AG10803 (cell line): Measurements from ENCODE around the gene BMPR1B.
"Not testable (repeated sequence)": the region's sequence is repeated elsewhere in the genome, so short reads cannot be mapped to it uniquely, and the experiment has no call there.

ENCODE experiments used
- DNase-seq: peaks from one replicate; pipeline ENCODE4 v3.0.0; 2010; ENCODE audit warnings: low read depth
- H3K4me3 ChIP-seq: 2 replicates; pipeline ENCODE4 v1.5.1; 2011; ENCODE audit warnings: mild to moderate bottlenecking, low read length, control low read depth
- CTCF ChIP-seq: conservative IDR thresholded peaks from 2 replicates; pipeline ENCODE4 v1.5.1; 2011; ENCODE audit warnings: mild to moderate bottlenecking, low read length, control low read depth, inconsistent platforms

Gene BMPR1B

GRCh38 chr4:95050980-95051701, 293.4 kb downstream of the BMPR1B start:
- TF ChIP-seq CTCF = no peak
- no peak for DNase-seq
- H3K4me3 ChIP-seq = no peak overlapping the region

GRCh38 chr4:95051702-95052020, 293.9 kb downstream of the BMPR1B start:
- no peak overlapping the region for H3K4me3 ChIP-seq
- TF ChIP-seq CTCF = no peak
- no peak for DNase-seq

GRCh38 chr4:95058991-95059390, 301.2 kb downstream of the BMPR1B start:
- TF ChIP-seq CTCF = no peak
- DNase-seq = no peak
- H3K4me3 ChIP-seq = no peak overlapping the region

- DNase-seq = peak; percentile 59
- no peak for TF ChIP-seq CTCF
These were observed 301.9 kb downstream of the BMPR1B start for GRCh38 chr4:95059663-95060062.

GRCh38 chr4:95061220-95061619, 303.5 kb downstream of the BMPR1B start:
- no peak overlapping the region for H3K4me3 ChIP-seq
- peak; percentile 53 for DNase-seq
- TF ChIP-seq CTCF = no peak

More at GRCh38 chr4:95059663-95060062, 301.9 kb downstream of the BMPR1B start:
- H3K4me3 ChIP-seq = no peak overlapping the region

- not testable (repeated sequence) for H3K4me3 ChIP-seq, DNase-seq
These were observed 304.0 kb downstream of the BMPR1B start for GRCh38 chr4:95061801-95062200.

- no peak for DNase-seq
- TF ChIP-seq CTCF = no peak
- no peak overlapping the region for H3K4me3 ChIP-seq
These were observed 308.3 kb downstream of the BMPR1B start for GRCh38 chr4:95066050-95066449.
